T-helper 22 cell (primary cell): ENCODE results near the gene USP15.

Experiments used
- DNase-seq: peaks from one replicate; pipeline ENCODE4 v3.0.0-alpha.2; 2020; ENCODE audit warnings: low read depth

USP15 gene

GRCh38 chr12:62284749-62285148 is 24.5 kb downstream of the USP15 start:
- DNase-seq = no peak

- no peak for DNase-seq
These were observed 25.1 kb downstream of the USP15 start for GRCh38 chr12:62285284-62285683.

GRCh38 chr12:62288328-62288727 is 28.1 kb downstream of the USP15 start:
- DNase-seq = no peak

- no peak for DNase-seq
These were observed 30.6 kb downstream of the USP15 start for GRCh38 chr12:62290846-62291245.

GRCh38 chr12:62291864-62292760 is 31.9 kb downstream of the USP15 start:
- no peak for DNase-seq

DNA sequence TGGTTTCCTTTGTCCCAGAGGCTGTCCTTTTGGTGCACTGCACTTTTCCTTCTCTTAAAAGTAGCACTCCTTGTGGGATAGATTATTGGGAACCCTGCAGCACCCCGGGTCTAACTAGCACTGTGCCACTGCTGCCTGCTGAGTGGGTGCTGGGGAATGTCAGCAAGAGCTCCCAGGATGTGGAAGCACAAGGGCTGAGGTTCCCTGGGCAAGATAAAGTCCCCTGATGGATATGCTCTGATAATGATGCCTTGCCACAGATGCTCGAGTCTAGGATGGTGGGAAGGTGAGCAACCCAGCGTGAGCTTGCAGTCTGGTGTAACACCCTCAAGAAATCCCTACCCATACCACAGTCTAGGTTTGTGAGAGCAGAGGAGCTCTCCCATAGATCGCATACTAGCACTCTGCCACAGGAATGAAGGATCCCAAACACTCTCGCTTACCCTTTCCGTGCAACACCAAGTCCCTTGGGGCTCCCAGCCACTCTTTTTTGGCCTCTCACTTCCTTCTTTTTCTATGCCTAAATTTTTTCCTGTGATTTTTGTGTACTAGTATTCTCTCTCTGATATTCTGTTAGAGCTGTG is 32.6 kb downstream of the USP15 start:
- no peak for DNase-seq

DNA sequence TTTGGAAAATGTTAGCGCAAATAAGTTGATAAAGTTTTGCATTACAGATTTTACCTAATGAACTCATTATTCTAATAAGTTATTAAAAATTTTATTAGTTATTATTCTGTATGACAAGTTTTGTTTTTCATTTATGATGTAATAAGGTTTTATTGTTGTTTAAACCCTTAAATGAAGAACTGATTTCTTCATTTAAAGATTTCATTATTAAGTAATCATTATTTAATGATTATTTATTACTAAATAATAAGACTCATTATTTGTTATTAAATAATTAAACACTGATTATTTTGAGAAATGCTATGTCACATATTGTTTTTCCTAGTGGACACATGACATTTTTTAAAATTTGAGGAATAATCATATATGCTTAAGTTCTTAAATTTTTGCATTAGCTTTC is 34.2 kb downstream of the USP15 start:
- DNase-seq = no peak

DNA sequence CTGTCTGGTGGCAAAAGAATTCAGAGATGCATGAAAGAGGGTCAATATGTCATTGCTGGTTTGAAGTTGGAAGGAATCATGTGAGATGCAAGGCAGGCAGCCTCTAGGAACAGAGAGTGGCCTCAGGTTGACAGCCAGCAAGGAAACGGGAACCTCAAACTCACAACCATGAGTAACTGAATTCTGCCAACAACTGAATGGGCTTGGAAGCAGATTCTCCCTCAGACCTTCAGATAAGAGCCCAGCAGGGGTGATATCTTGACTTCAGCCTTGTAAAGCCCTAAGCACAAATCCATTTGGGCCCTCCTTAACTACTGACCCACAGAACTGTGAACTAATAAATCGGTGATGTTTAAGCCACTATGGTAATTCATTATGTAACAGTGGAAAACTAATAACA is 35.8 kb downstream of the USP15 start:
- DNase-seq = no peak

DNA sequence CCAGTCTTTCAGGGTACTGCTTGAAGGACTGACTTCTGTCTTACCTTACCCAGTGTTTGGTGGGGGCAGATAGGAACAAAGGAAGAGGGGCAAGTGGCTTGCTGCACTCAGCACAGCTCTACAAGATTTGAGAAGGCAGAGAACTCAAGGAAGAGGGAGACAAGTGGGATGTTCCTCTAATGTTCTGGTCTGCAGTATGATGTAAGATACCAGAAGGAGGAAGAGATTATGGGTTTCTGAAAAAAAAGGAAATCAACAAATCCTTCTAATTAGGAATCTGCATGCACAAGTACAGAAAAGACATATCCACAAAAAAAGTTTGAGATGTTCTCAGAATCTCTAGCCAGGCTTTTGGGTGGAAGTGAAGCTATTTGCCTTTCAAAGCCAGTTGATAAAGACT is 37.1 kb downstream of the USP15 start:
- DNase-seq = no peak

DNA sequence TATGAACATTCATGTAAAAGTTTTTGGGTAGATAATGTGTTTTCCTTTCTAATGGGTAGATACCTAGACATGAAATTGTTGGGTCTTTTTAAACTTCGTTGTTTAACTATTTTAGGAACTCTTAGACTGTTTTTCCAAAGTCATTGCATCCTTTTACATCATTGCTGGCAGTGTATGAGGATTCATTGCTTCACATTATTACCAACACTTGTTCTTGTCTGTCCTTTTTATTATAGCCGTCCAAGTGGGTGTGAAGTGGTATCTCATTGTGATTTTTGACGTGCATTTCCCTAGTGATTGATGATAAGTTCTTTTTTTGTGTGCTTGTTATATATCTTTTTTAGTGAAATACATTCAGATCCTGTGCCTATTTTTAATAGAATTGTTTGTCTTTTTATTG is 39.4 kb downstream of the USP15 start:
- DNase-seq = no peak

- DNase-seq = no peak
These were observed 41.0 kb downstream of the USP15 start for GRCh38 chr12:62301080-62301798.

GRCh38 chr12:62301799-62302133 is 41.6 kb downstream of the USP15 start:
- no peak for DNase-seq

DNA sequence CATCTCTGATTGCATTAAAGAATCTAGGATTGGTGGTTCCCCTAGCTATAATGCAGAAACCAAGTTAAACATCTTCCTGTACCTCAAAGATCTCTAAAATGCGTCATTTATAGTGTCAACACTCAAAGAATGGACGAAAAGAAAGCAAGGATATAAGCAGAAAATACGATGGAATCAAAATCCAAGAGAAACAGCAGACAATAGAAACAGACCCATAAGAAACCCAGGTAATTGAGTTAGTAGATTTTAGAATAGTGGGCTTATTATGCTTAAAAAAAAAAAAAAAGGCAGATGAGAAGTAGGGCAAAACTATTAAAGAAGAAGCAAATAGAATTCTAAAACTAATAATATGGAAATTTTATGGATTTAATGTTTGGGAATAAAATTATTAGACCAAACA is 44.4 kb downstream of the USP15 start:
- no peak for DNase-seq

DNA sequence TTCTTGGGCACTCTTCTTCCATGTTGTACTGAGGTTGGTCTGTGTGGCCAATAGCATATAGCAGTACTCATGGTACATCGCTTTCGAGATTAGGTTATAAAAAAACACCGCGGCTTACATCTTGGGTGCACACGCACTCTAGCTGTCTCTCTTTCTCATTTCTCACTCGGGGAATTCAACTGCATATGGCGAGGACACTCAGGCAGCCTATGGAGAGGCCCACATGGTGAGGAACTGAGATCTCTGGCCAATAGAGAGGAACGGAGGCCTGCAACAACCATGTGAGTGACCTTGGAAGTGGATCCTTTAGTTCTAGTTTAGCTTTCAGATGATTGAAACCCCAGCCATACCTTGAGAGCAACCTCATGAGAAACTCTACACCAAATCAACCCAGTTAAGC is 45.6 kb downstream of the USP15 start:
- DNase-seq = no peak

GRCh38 chr12:62306569-62307530 is 46.6 kb downstream of the USP15 start:
- no peak for DNase-seq

DNA sequence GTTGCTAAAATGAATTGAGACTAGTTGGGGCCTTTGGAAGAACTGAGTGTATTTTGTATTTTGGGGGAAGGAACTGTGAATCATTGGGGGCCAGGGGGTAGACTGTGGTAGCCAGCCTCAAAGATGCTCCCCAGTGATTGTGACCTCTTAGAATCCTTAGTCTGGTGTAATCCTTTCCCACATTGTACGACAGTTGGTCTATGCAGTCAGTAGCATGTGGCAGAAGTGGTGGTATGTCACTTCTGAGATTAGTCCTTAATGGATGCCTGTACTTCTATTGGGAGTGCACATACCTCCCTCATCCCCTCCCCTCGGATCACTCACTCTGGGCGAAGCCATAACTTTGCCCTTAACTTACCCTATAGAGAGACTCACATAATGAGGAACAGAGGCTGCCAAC is 48.0 kb downstream of the USP15 start:
- DNase-seq = no peak

DNA sequence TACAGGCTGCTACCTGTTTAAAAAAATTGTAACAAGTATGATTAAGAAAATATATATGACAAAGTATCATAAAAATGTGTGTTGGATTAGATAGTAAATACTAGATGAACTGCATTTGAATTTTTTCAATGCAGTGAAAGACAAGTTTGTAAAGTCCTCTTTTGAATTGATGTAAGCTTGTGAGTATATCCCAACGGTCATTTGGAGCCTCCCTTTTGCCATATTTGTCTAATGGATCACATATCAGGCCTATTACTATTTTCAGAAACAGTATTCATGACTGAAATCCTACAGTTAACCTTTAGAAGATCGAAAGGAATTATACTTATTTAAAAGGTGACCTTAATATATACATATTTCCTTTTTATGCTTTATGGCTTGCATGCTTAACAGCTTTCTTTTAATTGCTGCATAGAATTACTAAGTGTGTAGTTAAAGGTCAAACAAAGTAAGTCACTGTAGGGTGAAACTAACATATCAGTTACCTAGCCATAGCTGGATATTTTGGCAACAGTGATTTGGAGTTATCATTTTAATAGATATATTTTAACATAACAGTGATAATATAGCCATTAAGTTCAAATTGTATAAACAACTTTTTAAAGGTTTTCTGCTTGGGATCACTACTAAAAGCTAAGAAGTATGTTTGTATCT is 53.6 kb downstream of the USP15 start:
- DNase-seq = no peak

GRCh38 chr12:62317017-62317416 is 56.8 kb downstream of the USP15 start:
- DNase-seq = no peak

GRCh38 chr12:62319058-62319457 is 58.9 kb downstream of the USP15 start:
- no peak for DNase-seq

- DNase-seq = no peak
These were observed 59.9 kb downstream of the USP15 start for GRCh38 chr12:62320054-62320453.

DNA sequence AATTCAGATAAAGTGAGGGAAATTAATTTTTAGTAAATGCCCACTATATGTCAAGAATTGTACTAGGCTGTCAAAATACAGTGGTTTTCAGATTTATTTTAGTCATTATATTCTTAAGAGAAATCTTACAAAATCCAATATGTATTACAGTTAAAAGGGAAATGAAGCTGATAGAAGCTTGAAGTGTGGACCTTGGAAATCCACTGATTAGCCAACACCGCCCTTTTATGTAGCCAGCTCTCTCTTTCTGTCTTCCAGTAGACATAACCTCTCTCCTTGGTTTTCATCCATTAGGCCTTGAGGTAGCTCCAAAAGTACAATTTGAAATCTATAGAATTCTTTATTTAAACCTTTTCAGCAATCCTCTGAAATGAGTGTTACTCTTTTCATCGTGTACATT is 63.2 kb downstream of the USP15 start:
- DNase-seq = no peak
